Transverse colon (tissue), 4 donors: ENCODE results near the gene DPYD. TPM values are rescaled to one million over a fixed set of nuclear protein-coding genes. Genes with fewer than 3 reads are reported as not detected.

Experiments
- DNase-seq: peaks from one replicate; pipeline ENCODE4 v3.0.0-alpha.2; 2019
- H3K27ac ChIP-seq, 4 donors: fragments of 200-600 bp; sonication (generic); 2 replicates each; pipeline ENCODE4 v1.5.1; 2016 to 2018; ENCODE audit warnings: inconsistent platforms in 4 of 4
- H3K27me3 ChIP-seq: fragments of 200-600 bp; sonication (generic); 2 replicates; pipeline ENCODE4 v1.5.1; 2017; ENCODE audit warnings: inconsistent platforms
- H3K36me3 ChIP-seq, 4 donors: fragments of 200-600 bp; sonication (generic); 2 replicates each; pipeline ENCODE4 v1.5.1; 2017 to 2019; ENCODE audit warnings: inconsistent platforms in 4 of 4
- H3K4me1 ChIP-seq, 4 donors: fragments of 200-600 bp; sonication (generic); 2 replicates each; pipeline ENCODE4 v1.5.1; 2017 to 2020; ENCODE audit warnings: inconsistent platforms in 4 of 4
- H3K4me3 ChIP-seq, 4 donors: fragments of 200-600 bp; sonication (generic); 1 replicate in 1 of 4; 2 replicates in 3 of 4; pipeline versions ENCODE4 v1.5.1 to v1.6.1; 2017 to 2019; ENCODE audit warnings: inconsistent platforms in 4 of 4
- H3K9me3 ChIP-seq, 2 donors: fragments of 200-600 bp; sonication (generic); 2 replicates each; pipeline ENCODE4 v1.5.1; 2017 to 2019; ENCODE audit warnings: inconsistent platforms in 2 of 2
- CTCF ChIP-seq, 5 experiments: fragments of 200-600 bp in 3 of 5; fragments of 450-650 bp in 2 of 5; sonication (generic) in 3 of 5; IDR thresholded peaks; 1 replicate in 2 of 5; 2 replicates in 3 of 5; pipeline ENCODE4 v1.5.1; 2016 to 2017; ENCODE audit warnings: antibody characterized with exemption in 5 of 5, inconsistent platforms in 3 of 5, mild to moderate bottlenecking in 2 of 5, moderate library complexity in 1 of 5
- EP300 ChIP-seq: sonication (generic); formaldehyde crosslinking; IDR thresholded peaks from one replicate; pipeline ENCODE4 v1.6.1; 2017; ENCODE audit warnings: antibody characterized with exemption, low read depth
- POLR2A ChIP-seq: fragments of 450-650 bp; IDR thresholded peaks from one replicate; pipeline ENCODE4 v1.6.1; 2016; ENCODE audit warnings: antibody characterized with exemption, mild to moderate bottlenecking, moderate library complexity
- POLR2AphosphoS5 ChIP-seq, 3 donors: sonication (generic); formaldehyde crosslinking; IDR thresholded peaks; one replicate each; pipeline ENCODE4 v1.6.1; 2016; ENCODE audit warnings: antibody characterized with exemption in 3 of 3
- WGBS, 2 donors: methylation state at CpG; one replicate each; pipeline ENCODE4 v1.1.5; 2018; ENCODE audit warnings: low coverage in 1 of 2; 5-methylcytosine and 5-hydroxymethylcytosine counted together
- in situ Hi-C, 4 donors: fragments of 200-750 bp; cut with MboI; loops; one replicate each; pipeline versions ENCODE4 v1.15.0 to v1.15.1; 2017; ENCODE audit warnings: low sequenced_read_pairs in 3 of 4, low pct_ligation_motif_present in 1 of 4, low pct_unique_long_range_greater_than_20kb in 1 of 4
- intact Hi-C: fragments of 100-400 bp; cut with DNase I; formaldehyde crosslinking; loops from one replicate; pipeline ENCODE4 v1.15.1; 2023; ENCODE audit warnings: low total_unique reads
- total RNA-seq, 4 donors: library from RNA; depleted of rRNA; stranded (reverse); fragments of >200 nt; gene quantifications; one replicate each; pipeline ENCODE4 v1.1.0, GENCODE V29; 2016

Gene DPYD
- total RNA-seq, 4 donors from 2014 or later = 11.2 to 34.8 (median 26.0) TPM

GRCh38 chr1:97599447-97599846, 321.4 kb downstream of the DPYD start:
- no peaks in the 10 kb centered on the region for H3K4me1 ChIP-seq
- H3K4me3 ChIP-seq = no peak overlapping the region
- no peak for TF ChIP-seq POLR2A
- no peak for TF ChIP-seq CTCF (IDR thresholded peaks at IDR 0.05)
- TF ChIP-seq EP300 = no peak
- TF ChIP-seq POLR2AphosphoS5 (IDR thresholded peaks at IDR 0.05) = no peak
- DNase-seq = no peak
- no peak overlapping the region for H3K27ac ChIP-seq
- 90% methylated on average over 2 of the region's 2 CpGs; no CpG with 5 or more reads in 1 of the 2 donors for WGBS, 2 donors
- no peaks in the 10 kb centered on the region for H3K9me3 ChIP-seq
- H3K36me3 ChIP-seq = no peaks in the 10 kb centered on the region
- in situ Hi-C loops (no loop called here), intact Hi-C loops (no loop called here)
- H3K27me3 ChIP-seq = no peaks in the 10 kb centered on the region

GRCh38 chr1:97593192-97593591, 327.6 kb downstream of the DPYD start:
- DNase-seq = no peak
- Histone ChIP-seq H3K9me3 (no peaks in the 10 kb centered on the region), H3K27me3 (no peaks in the 10 kb centered on the region), H3K4me3 (no peak overlapping the region), H3K36me3 (peaks cover 0 to 4% (median 0%) of the 10 kb centered on the region in 4 donors), H3K27ac (no peak overlapping the region), H3K4me1 (no peaks in the 10 kb centered on the region)
- TF ChIP-seq EP300 (no peak), POLR2A (no peak), POLR2AphosphoS5 (IDR thresholded peaks at IDR 0.05) (no peak), CTCF (IDR thresholded peaks at IDR 0.05) (no peak)
- in situ Hi-C loops = no loop called here
- intact Hi-C loops = no loop called here
- WGBS, 2 donors = 89 to 97% methylated on average over 8 of the region's 8 CpGs

GRCh38 chr1:97588772-97589171, 332.1 kb downstream of the DPYD start:
- no peak for DNase-seq
- H3K27me3 ChIP-seq = no peaks in the 10 kb centered on the region
- no peaks in the 10 kb centered on the region for H3K9me3 ChIP-seq
- in situ Hi-C loops (no loop called here), intact Hi-C loops (no loop called here)
- no peak overlapping the region for H3K27ac ChIP-seq
- no peaks in the 10 kb centered on the region for H3K4me1 ChIP-seq
- peaks cover 0 to 4% (median 0%) of the 10 kb centered on the region in 4 donors for H3K36me3 ChIP-seq
- TF ChIP-seq CTCF (IDR thresholded peaks at IDR 0.05) (no peak), EP300 (no peak)
- H3K4me3 ChIP-seq = no peak overlapping the region

- intact Hi-C loops = no loop called here
- DNase-seq = no peak
- Histone ChIP-seq H3K36me3 (no peaks in the 10 kb centered on the region), H3K9me3 (no peaks in the 10 kb centered on the region), H3K27me3 (no peaks in the 10 kb centered on the region), H3K27ac (no peak overlapping the region), H3K4me1 (no peaks in the 10 kb centered on the region), H3K4me3 (no peak overlapping the region)
- TF ChIP-seq POLR2A (no peak), CTCF (IDR thresholded peaks at IDR 0.05) (no peak), EP300 (no peak), POLR2AphosphoS5 (IDR thresholded peaks at IDR 0.05) (no peak)
- WGBS, 2 donors = 86 to 95% methylated on average over 1 to 2 of the region's 2 CpGs
- in situ Hi-C loops = no loop called here
These were observed 339.2 kb downstream of the DPYD start for GRCh38 chr1:97581614-97582051.
